RKO (cell line): ENCODE data around the gene NCOA5.
A peak's percentile ranks its signal among the peaks of the same experiment; 100 is the strongest.

Experiments
- DNase-seq: peaks from one replicate; pipeline ENCODE4 v3.0.0-alpha.2; 2016; ENCODE audit warnings: low spot score

NCOA5 gene

GRCh38 chr20:46040902-46041535, 48.7 kb downstream of the NCOA5 start:
- DNase-seq: peak; percentile 61

GRCh38 chr20:46037036-46037435, 52.7 kb downstream of the NCOA5 start:
- DNase-seq: no peak

DNA sequence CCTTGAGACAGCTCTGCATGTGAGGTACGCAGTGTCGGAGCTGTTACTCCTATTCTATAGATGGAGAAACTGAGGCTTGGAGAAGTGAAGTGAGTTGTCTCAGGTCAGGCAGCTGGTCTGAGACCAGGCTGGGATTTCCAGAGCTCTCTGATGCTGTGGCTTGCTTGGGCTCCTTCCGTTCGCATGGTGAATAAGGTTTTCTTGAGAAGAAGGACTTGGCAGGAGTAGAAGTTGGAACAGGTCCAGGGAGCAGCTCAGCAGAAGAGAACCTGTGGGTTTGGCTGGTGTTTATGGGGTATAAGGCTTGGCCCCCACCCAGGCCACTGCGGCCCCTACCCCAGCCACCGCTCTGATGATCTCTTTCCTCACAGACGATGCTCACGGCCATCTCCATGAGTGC, 53.4 kb downstream of the NCOA5 start:
- no peak for DNase-seq

GRCh38 chr20:46035713-46036112, 54.0 kb downstream of the NCOA5 start:
- no peak for DNase-seq

DNA sequence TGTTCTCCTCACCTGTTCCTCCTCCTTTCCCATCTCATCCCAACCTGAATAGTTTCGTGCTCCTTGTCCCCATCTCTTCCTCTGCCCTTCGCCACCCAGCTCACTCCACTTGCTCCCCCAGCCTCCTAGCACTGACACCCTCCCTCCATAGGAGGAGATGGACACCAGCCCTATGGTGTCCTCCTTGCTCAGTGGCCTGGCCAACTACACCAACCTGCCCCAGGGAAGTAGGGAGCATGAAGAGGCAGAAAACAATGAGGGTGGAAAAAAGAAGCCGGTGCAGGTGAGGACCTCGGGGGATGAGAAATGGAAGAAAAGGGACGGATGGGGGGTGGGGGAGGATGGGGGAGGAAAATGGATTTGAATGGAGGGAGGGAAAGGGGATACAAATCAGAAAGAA, 54.5 kb downstream of the NCOA5 start:
- no peak for DNase-seq

- peak; percentile 68 for DNase-seq
These were observed 55.7 kb downstream of the NCOA5 start for GRCh38 chr20:46034039-46034438.

GRCh38 chr20:46031701-46032254, 58.0 kb downstream of the NCOA5 start:
- no peak for DNase-seq

DNA sequence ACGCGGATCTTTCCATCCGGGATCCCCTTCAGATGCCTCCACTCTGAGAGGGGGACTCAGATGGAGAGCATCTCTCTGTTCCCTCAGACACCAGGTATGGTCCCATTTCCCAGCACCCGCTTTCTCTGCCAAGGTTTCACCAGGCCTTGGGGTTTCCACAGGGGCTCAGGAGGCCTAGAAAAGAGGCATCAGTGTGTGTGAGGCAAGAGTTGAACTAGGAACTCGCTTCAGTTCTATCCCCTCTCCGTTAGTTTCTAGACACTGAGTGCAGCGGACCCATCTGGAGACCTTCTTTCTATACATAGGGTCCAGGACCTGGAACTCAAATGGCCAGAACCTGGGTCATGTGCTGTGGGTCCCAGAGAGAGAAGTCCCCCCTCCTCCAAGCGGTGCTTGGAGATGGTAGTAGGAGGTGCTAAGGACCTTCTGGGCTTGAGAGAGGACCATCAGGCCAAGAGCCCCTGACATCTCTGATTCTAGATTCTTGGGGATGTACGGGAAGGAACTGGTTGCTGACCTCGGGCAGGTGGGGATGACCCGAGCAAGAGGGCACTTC, 58.7 kb downstream of the NCOA5 start:
- no peak for DNase-seq

- DNase-seq: no peak
These were observed 59.3 kb downstream of the NCOA5 start for GRCh38 chr20:46030284-46031013.

DNA sequence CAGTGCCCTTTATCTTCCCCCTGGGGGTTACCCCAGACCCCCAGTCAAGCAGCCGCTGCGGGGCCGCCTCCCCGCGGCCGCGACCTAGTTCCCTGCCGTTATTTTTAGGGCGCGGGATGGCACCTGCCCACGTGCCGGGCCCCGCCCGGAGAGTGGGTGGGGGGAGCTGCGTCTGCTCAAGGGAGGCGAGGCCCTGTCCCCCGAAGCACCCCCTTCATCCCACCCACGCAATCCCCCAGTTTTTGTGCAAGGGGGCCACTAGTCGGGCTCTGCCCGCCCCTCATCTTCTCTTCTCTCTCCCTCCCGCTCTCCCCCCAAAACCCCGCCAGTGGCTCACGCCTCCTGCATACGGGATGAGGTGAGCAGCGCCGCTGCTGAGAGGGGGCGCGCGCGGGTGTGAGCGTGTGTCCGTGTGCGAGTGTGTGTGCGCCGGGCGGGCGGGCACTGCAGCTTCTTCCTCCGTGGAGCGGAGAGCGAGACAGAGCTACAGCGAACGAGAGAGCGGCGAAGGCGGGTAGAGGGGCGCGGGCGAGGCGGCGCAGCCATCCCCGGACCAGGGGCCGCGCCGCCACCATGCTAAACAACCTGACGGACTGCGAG, 60.9 kb downstream of the NCOA5 start, which contains the start of gene SLC12A5:
TSS of gene SLC12A5 (plus strand) at position 444 of the 600 bp plus-strand sequence. CDS start at position 574, 130 bp downstream.
- no peak for DNase-seq

DNA sequence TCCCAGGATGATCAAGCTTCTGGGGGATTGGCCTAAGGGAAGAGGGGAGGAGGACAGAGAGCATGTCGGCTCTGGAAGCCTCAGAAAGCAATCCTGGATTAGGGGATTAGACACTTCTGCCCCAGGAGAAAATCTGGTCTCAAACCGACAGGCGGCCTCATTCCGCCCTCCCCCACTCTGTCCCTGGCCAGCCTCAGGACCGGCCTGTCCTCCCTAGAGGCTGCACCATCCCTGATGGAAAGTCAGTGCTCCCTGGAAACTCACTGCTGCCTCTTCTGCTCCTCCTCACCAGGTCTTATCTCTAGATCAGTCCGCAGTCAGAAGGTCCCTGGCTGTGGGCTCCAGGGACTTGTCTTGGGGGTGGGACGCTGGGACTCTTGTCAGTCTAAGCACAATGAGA, 61.7 kb downstream of the NCOA5 start:
- DNase-seq: no peak

- DNase-seq: peak; percentile 87
These were observed 62.4 kb downstream of the NCOA5 start for GRCh38 chr20:46027245-46027853.

DNA sequence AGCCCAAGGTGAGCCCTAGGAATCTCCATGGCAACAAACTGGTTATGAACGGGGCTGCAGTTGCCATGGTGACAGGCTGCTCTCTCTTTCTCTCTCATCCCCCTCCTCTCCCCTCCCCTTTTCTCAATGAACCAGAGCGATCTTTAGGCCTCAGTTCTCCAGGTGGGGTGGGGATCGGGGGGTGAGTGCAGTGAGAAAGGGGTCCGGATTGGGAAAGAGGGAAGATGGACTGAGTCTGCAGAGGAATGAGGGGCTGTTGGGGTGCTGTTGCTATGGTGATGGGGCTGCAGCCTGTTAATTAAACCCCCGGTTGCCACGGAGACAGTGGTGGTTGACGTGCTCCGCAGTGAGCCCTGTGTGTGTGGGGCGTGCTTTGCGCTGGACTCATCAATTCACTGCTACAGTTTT, 64.4 kb downstream of the NCOA5 start:
- DNase-seq: no peak

GRCh38 chr20:46023999-46024398, 65.8 kb downstream of the NCOA5 start:
- peak; percentile 58 for DNase-seq

DNA sequence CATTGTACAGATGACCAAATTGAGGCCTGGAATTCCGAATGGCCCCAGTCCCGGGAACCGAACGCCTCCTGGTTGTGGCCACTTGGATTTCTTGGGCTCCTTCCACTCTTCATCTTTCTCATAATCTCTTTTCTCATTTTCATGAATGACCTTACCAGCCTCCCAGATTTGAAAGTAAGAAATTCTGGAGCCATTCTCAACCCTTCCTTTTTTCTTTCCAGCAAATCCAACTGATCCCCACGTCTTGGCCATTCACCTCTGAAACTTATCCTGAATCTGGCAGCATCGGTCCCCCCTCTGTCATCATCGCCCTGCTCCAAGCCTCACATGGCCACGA, 66.6 kb downstream of the NCOA5 start:
- DNase-seq: no peak

- no peak for DNase-seq
These were observed 67.2 kb downstream of the NCOA5 start for GRCh38 chr20:46022411-46023147.

GRCh38 chr20:46021361-46022359, 68.1 kb downstream of the NCOA5 start:
- DNase-seq: no peak

DNA sequence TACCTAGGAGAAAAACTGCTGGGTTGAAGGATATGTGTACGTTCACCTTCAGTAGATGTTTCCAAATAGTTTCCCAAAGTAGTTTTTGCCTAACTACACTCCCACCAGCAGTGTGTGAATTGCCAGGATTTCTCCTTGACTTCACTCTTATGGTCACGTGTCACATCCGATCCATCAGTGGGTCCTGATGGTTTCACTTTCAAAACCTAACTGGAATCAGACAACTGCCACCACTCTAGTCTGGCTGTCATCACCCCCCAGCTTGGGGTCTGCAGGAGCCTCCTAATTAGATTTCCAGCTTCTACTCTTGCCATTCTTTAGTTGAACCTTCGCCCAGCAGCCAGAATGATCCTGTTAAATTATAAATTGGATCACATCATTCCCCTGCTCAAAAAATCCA, 69.2 kb downstream of the NCOA5 start:
- DNase-seq: no peak

DNA sequence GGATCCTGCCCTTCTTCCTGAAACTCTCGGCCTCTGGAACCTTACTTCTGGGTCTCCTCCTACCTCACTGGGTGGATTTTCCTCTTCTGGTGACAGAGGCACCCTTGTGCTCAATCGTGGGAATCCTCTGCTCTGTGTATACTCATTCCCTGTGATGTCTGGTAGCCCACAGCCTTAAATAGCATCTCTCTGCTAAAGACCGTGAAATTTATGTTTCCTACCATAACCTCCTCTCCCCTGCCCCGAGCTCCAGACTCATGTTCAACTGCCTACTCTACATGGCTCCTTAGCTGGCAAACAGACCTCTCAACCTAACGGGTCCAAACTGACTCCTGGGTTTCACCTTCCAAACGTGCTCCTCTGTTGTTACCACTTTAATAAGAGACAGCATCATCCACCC, 71.2 kb downstream of the NCOA5 start:
- DNase-seq: no peak

DNA sequence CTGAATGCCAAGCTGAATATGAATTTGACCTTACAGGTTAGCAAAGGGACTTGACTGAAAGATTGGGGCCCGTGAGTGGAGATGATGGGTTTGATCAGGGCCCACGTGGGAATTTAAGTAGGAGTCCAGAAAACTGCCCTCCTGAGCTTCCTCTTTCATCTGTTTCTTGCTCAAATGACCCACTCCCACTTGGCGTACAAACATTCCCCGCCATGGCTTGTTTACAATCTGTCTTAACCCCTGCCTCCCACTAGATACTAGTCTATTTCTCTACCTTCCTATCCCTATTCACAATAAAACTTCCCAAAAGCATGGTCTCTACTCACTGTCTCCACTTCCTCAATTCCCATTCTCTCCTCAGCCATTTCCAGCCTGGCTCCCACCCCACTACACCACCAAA, 71.7 kb downstream of the NCOA5 start:
- DNase-seq: no peak
